HAP-1 (cell line): ENCODE measurements around the gene CHTF18.
"Not testable (repeated sequence)": the region's sequence is repeated elsewhere in the genome, so short reads cannot be mapped to it uniquely, and the experiment has no call there.

Experiments
- DNase-seq, 2 experiments: peaks; one replicate each; pipeline ENCODE4 v3.0.0-alpha.2; 2016 to 2020; ENCODE audit warnings: low spot score in 2 of 2
- H3K27me3 ChIP-seq: fragments of 250-450 bp; sonication (Bioruptor Pico); 2 replicates; pipeline ENCODE4 v1.5.1; 2020; ENCODE audit warnings: low read depth, mild to moderate bottlenecking, moderate library complexity
- H3K36me3 ChIP-seq: fragments of 250-450 bp; sonication (Bioruptor Pico); replicated peaks from 2 replicates; pipeline ENCODE4 v1.5.1; 2020; ENCODE audit warnings: mild to moderate bottlenecking
- H3K4me1 ChIP-seq: fragments of 250-450 bp; sonication (Bioruptor Pico); 2 replicates; pipeline ENCODE4 v1.5.1; 2020; ENCODE audit warnings: mild to moderate bottlenecking
- H3K4me3 ChIP-seq: fragments of 250-450 bp; sonication (Bioruptor Pico); 2 replicates; pipeline ENCODE4 v1.5.1; 2020; ENCODE audit warnings: mild to moderate bottlenecking, moderate library complexity
- H3K9me3 ChIP-seq: fragments of 250-450 bp; sonication (Bioruptor Pico); 2 replicates; pipeline ENCODE4 v1.5.1; 2020; ENCODE audit warnings: mild to moderate bottlenecking, moderate library complexity
- in situ Hi-C: fragments of 300-500 bp; cut with MboI; formaldehyde crosslinking; loops from 3 replicates; pipeline ENCODE4 v1.14.3; 2020; ENCODE audit warnings: low sequenced_read_pairs, inconsistent platforms, mixed read lengths

The CHTF18 gene

DNA sequence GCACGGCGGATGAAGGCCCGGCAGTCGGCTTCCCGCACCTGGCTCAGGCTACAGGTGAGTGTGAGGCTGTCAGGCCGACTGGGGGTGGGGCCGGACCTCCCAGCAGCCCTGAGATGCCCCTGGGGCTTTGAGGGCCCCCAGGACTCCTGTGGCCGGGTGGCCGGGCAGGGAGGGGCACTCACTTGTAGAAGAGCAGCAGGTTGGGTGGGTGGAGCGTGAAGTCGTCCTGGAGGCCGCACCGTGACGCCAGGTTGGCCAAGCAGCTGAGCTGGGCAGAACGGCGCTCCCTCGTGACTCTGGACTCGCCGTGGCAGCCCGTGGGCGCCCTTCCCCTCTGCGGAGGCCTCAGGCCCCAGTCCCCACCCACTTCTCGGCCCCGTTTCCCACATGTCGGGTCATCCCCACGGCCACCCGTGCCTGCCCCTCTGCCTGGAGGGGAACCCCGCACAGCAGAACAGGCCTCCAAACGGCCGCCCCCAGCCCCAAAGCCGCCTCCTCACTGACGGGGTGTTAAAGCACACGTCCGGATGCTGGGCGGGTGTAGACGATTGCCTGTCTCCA is 13.1 kb upstream of the CHTF18 start:
- H3K9me3 ChIP-seq, result no peaks in the 10 kb centered on the region

DNA sequence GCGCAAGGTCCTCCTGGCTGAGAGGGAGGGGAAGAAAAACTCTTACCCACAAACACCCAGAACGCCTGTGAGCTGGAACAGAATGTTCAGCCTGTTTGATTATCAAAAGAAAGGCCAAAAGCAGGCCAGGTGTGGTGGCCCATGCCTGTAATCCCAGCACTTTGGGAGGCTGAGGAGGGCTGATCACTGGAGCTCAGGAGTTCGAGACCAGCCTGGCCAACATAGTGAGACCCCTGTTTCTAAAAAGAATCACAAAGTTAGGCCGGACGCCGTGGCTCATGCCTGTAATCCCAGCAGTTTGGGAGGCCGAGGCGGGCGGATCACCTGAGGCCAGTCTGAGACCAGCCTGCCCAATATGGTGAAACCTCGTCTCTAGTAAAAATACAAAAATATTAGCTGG is 12.1 kb upstream of the CHTF18 start:
- H3K4me3 ChIP-seq, DNase-seq, in situ Hi-C loops, H3K36me3 ChIP-seq, H3K4me1 ChIP-seq, H3K9me3 ChIP-seq, H3K27me3 ChIP-seq: not testable (repeated sequence)

More for the DNA sequence above, 13.1 kb upstream of the CHTF18 start:
- DNase-seq, result no peak
- H3K4me1 ChIP-seq, result no peaks in the 10 kb centered on the region
- H3K27me3 ChIP-seq, result no peaks in the 10 kb centered on the region
- no peaks in the 10 kb centered on the region for H3K36me3 ChIP-seq
- H3K4me3 ChIP-seq, result no peak overlapping the region
- in situ Hi-C loops, result no loop called here

DNA sequence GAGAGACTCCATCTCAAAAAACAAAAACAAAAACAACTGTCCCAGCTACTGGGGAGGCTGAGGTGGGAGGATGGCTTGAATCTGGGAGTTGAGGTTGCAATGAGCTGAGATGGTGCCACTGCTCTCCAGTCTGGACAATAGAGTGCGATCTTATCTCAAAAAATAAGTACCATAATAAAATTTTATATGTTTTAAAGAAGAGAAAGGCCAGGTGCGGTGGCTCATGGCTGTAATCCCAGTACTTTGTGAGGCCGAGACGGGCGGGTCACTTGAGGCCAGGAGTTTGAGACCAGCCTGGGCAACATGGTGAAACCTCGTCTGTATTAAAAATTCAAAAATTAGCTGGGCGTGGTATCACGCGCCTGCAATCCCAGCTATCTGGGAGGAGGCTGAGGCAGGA is 11.6 kb upstream of the CHTF18 start:
- Histone ChIP-seq H3K27me3 (peaks cover 7% of the 10 kb centered on the region), H3K4me3 (no peak overlapping the region), H3K36me3 (no peaks in the 10 kb centered on the region), H3K9me3 (no peaks in the 10 kb centered on the region), H3K4me1 (no peaks in the 10 kb centered on the region)
- in situ Hi-C loops, result no loop called here
- no peak for DNase-seq

DNA sequence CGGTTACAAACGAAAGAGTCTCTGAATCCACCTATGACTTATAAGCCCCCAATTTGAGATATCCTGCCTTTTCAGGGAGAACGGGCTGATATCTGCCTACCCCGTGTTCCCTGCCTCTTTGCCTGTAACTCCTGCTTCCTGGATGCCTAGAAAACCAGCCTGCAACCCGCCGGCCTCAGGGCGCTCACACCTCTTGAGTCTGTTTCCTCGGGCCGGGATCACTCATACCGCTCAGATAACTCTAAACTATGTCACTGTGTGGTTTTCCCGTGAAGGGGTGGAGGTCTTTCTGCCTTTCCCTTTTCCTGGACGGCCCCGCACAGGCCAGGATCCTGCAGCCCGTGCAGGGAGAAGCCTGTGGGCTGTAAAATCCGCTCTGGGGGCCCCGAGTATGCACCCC is 10.6 kb upstream of the CHTF18 start:
- H3K4me3 ChIP-seq, result no peak overlapping the region
- H3K27me3 ChIP-seq, result peaks cover 17% of the 10 kb centered on the region
- H3K4me1 ChIP-seq, result no peaks in the 10 kb centered on the region
- H3K36me3 ChIP-seq, result no peaks in the 10 kb centered on the region
- H3K9me3 ChIP-seq, result no peaks in the 10 kb centered on the region
- in situ Hi-C loops, result no loop called here
- no peak for DNase-seq

DNA sequence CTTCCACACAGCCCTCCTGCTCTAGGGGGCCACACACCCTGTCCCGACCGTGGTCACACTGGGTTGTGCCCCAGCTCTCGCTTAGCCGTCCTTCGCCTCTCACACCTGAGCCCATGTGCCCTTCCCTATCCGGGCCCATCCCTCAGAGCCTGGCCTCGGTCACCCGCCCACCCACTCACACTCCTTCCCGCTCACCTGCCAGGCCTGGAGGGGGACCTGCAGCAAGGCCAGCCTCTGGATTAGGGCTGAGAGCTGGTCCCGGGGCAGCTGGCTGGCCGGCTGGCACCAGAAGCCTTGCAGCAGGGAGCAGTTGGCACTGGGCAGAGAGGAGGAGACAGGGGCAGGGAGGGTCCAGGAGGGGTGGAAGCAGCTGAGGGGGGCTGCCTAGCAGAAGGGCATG is 10.0 kb upstream of the CHTF18 start:
- Histone ChIP-seq H3K4me1 (no peaks in the 10 kb centered on the region), H3K27me3 (peaks cover 20% of the 10 kb centered on the region), H3K36me3 (no peaks in the 10 kb centered on the region), H3K4me3 (no peak overlapping the region), H3K9me3 (no peaks in the 10 kb centered on the region)
- in situ Hi-C loops, result no loop called here
- DNase-seq, result no peak

DNA sequence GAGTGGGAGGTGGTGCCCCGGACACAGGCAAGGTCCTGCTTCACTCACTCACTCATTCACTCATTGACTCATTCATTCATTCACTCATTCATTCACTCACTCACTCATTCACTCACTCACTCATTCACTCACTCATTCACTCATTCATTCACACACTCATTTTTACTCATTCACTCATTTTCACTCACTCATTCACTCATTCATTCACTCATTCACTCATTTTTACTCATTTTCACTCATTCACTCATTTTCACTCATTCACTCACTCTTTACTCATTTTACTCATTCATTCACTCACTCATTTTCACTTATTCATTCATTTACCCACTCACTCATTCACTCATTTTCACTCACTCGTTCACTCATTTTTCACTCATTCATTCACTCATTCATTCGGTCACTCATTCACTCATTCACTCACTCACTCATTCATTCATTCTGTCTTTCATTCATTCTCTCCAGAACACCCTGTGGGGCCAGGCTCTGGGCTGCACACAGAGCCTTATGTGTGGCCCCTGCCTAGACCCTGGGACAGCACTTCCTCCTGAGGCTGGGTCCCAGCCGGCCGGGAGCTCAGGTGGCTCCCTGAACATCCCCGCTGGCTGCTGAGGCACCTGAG is 9.4 kb upstream of the CHTF18 start:
- no peak overlapping the region for H3K4me3 ChIP-seq
- no peaks in the 10 kb centered on the region for H3K9me3 ChIP-seq
- in situ Hi-C loops, result no loop called here
- H3K4me1 ChIP-seq, result no peaks in the 10 kb centered on the region
- peaks cover 20% of the 10 kb centered on the region for H3K27me3 ChIP-seq
- DNase-seq, result no peak
- H3K36me3 ChIP-seq, result no peaks in the 10 kb centered on the region

DNA sequence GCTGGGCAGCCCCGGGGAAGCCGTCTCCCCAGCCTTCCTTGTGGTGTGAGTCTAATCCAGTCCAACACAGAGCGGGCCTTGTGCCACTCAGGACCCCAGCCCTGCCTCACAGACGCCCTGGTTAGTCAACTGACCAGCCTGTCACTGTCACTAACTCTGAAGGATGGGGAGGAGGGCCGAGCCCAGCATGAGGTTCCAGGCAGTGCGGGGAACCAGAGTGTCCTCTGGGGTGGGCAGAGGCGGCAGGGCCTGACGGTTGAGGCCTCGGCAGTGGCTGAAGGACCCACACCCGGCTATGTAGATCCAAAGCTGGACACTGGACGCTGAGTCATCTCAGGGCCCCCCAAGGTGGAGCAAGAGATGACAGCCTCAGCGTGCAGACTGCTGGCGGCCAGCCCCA is 8.9 kb upstream of the CHTF18 start:
- Histone ChIP-seq H3K9me3 (no peaks in the 10 kb centered on the region), H3K27me3 (peaks cover 20% of the 10 kb centered on the region), H3K4me3 (no peak overlapping the region), H3K36me3 (no peaks in the 10 kb centered on the region), H3K4me1 (no peaks in the 10 kb centered on the region)
- DNase-seq, result no peak
- in situ Hi-C loops, result no loop called here

DNA sequence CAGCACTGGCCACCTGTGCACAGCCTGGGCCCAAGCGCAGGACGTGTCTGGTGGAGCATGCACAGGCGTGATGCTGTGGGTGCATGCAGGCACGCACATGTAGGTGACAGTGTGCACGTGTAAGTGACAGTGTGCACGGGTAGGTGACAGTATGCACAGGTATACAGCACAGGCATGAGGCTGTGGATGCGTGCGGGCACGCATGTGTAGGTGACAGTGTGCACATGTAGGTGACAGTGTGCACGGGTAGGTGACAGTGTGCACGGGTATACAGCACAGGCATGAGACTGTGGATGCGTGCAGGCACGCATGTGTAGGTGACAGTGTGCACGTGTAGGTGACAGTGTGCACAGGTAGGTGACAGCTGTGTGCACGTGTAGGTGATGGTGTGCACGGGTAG is 8.1 kb upstream of the CHTF18 start:
- H3K27me3 ChIP-seq, result peaks cover 20% of the 10 kb centered on the region
- no peak overlapping the region for H3K4me3 ChIP-seq
- H3K36me3 ChIP-seq, result peaks cover 6% of the 10 kb centered on the region
- no peak for DNase-seq
- no peaks in the 10 kb centered on the region for H3K9me3 ChIP-seq
- in situ Hi-C loops, result no loop called here
- no peaks in the 10 kb centered on the region for H3K4me1 ChIP-seq

DNA sequence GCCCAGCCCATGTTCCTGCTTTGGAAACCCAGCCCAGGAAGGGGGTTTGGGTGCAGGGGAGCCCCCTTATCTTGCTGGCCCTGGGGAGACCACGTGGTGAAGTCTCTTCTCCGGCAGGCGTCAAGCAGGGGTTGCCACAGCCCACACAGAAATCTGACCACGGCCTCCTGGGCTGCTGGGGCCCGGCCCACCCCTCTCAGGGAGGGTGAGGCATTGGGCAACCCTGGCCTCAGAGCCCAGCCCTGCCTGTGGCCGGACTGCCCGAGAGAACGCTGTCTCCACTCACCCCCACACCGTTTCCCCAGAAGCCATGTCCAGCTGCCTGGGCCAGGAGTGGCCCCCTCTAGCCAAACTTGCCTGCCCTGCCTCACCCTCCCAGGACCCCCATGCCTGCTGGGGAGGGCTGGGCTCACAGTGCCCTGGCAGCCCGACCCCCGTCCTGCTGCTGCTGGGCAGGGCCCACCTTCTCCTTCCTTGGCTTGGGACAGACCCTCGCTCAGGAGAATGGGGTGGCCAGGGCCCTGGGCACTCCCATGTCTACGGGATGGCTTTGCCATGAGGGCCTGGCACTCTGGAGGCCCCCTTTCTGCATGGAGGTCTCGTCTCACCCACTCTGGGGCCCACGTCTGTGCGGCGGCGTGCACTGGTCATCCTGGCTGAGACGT is 6.9 kb upstream of the CHTF18 start:
- Histone ChIP-seq H3K4me1 (no peaks in the 10 kb centered on the region), H3K27me3 (peaks cover 20% of the 10 kb centered on the region), H3K36me3 (peaks cover 18% of the 10 kb centered on the region), H3K9me3 (no peaks in the 10 kb centered on the region), H3K4me3 (no peak overlapping the region)
- no peak for DNase-seq
- in situ Hi-C loops, result no loop called here

DNA sequence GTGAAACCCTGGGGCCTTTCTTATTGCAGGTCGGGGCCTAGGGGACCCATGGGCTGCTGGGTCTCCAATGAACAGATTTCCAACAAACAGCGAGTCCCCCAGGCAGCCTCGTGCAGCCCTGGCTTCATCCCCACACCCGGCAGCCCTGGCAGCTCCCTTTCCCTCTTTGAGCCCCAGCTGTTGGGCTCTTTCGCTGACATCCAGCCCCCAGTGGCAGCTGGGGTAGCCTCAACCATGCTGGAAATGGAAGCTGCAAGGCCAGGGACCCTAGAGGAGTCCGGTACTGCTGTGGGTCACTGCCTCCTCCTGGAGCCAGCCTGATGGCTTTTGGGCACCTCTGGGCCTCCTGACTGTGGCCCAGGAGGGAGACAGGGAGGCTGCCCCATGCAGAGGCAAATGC is 6.2 kb upstream of the CHTF18 start:
- H3K9me3 ChIP-seq, result no peaks in the 10 kb centered on the region
- H3K36me3 ChIP-seq, result peaks cover 24% of the 10 kb centered on the region
- DNase-seq, result no peak
- no peak overlapping the region for H3K4me3 ChIP-seq
- H3K4me1 ChIP-seq, result no peaks in the 10 kb centered on the region
- in situ Hi-C loops, result no loop called here
- H3K27me3 ChIP-seq, result peaks cover 20% of the 10 kb centered on the region

DNA sequence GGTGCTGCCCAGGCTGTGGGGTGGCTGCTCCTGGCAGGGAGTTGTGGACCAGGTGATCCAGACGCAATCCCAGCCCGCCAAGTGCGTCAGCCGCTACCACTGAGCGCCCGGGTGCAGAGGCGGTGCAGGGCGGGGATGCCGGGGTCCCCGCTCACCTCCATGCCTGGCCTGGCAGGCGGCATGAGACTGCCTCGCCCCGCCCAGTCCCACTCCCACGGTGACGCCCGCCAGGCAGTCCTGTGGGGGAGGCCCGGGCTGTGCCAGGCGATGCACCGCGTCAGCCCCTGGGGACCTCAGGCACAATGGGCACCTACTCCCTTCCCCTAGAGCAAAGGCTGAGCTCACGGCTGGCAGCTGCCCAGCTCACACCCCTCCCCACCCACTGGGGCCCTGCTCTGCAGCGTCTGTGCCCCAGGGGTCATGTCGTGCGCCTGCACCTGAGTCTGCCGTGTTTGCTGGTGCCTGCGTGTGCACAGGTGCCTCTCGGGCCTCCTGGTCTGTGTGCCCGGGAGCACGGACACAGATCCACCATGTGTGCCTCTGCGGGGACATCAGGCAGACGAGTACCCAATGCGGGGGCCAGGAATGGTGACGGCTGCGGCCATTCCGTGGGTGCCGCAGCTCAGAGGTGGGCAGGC is 5.5 kb upstream of the CHTF18 start:
- H3K9me3 ChIP-seq, result no peaks in the 10 kb centered on the region
- no peaks in the 10 kb centered on the region for H3K4me1 ChIP-seq
- H3K36me3 ChIP-seq, result peaks cover 26% of the 10 kb centered on the region
- H3K27me3 ChIP-seq, result peaks cover 20% of the 10 kb centered on the region
- in situ Hi-C loops, result no loop called here
- no peak overlapping the region for H3K4me3 ChIP-seq
- no peak for DNase-seq

DNA sequence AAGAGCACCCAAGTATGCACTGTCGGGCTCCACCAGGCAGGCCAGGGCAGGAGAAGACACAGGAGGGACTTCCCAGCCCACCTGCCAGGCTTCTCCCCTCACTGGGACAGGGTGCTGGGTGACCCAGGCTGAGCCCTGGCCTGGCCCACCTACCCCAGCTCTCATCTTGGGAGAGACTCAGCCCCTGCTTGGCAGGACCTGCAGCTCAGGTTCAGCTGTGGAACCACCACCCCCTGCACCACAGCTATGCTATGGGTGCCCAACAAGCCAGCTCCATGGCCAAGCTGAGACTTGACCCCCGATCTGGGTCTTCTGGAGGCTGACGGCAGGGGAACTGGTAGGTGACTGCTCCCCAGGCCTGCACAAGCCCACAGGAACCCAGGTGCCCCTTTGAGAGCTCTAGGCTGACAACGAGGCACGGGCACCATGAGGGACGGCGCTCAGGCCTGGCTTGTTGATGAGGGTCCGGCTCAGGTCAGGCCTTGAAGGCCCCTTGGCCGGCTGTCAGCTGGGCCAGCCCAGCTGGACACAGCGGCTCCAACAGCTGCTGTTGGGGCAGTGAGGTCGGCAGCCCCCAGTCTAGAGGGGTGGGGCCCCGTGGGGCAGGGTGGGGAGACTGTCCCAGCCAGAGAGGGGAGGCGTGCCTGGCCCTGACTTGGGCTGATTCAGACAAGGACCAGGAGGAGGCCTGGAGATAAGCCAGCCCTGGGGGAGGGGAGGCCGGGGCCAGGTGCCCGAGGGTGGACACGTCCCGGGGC is 4.8 kb upstream of the CHTF18 start:
- Histone ChIP-seq H3K4me3 (no peak overlapping the region), H3K36me3 (peaks cover 28% of the 10 kb centered on the region), H3K27me3 (peaks cover 20% of the 10 kb centered on the region), H3K9me3 (no peaks in the 10 kb centered on the region), H3K4me1 (no peaks in the 10 kb centered on the region)
- no peak for DNase-seq
- in situ Hi-C loops, result no loop called here

DNA sequence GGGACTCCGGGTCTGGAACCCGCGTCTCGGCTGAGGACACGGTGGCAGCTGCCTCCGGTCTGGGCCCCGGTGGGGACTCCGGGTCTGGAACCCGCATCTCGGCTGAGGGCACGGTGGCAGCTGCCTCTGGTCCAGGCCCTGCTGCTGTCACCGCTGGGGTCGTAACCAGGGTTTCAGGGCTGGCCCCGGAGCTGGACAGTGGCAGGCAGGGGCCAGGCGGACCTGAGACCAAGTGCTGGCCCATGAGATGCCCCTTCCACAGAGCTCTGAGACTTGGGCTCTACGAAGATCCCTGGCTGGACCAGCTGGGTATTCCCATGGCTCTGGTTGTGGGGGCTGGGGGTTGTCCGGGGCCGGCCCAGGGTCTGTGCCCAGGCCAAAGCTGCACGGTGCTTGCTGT is 4.0 kb upstream of the CHTF18 start:
- peaks cover 34% of the 10 kb centered on the region for H3K36me3 ChIP-seq
- no peaks in the 10 kb centered on the region for H3K4me1 ChIP-seq
- H3K9me3 ChIP-seq, result no peaks in the 10 kb centered on the region
- no peak for DNase-seq
- H3K4me3 ChIP-seq, result no peak overlapping the region
- H3K27me3 ChIP-seq, result peaks cover 20% of the 10 kb centered on the region
- in situ Hi-C loops, result no loop called here
